GM19025 (cell line): ENCODE results near the gene PDILT.
A peak's percentile ranks its signal among the peaks of the same experiment; 100 is the strongest.
"Not testable (repeated sequence)": the region's sequence is repeated elsewhere in the genome, so short reads cannot be mapped to it uniquely, and the experiment has no call there.

Source experiments
- ATAC-seq: cut with Tn5 transposase; IDR thresholded peaks from one replicate; pipeline ENCODE4 v1.9.1; 2021; ENCODE audit warnings: mild to moderate bottlenecking, low read depth, moderate library complexity; ENCODE audit not compliant: unreplicated experiment

The PDILT gene, protein sequence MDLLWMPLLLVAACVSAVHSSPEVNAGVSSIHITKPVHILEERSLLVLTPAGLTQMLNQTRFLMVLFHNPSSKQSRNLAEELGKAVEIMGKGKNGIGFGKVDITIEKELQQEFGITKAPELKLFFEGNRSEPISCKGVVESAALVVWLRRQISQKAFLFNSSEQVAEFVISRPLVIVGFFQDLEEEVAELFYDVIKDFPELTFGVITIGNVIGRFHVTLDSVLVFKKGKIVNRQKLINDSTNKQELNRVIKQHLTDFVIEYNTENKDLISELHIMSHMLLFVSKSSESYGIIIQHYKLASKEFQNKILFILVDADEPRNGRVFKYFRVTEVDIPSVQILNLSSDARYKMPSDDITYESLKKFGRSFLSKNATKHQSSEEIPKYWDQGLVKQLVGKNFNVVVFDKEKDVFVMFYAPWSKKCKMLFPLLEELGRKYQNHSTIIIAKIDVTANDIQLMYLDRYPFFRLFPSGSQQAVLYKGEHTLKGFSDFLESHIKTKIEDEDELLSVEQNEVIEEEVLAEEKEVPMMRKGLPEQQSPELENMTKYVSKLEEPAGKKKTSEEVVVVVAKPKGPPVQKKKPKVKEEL

DNA sequence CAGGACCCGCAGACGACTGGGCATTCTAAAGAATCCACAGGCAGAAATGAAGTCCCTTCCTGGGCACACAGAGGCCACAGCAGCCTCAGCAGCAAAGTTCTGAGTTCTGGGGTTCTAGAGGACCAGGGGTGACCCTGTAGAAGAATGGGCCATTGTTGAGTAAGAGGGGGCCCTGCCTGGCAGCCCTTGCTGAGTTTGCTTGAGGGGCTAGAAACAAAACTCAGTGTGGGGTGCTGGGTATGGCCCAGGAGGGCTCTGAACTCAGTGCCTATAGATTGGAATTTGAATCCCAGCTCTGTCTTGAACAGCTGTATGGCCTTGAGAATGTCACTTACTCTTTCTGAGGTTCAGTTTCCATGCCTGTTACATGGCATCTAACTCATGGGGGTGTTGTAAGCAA is at the start of gene PDILT:
Gene PDILT (minus strand): TSS at position 101 of the 400 bp plus-strand sequence. CDS start 5,437 bp downstream, outside the sequence.
- ATAC-seq: no peak

DNA sequence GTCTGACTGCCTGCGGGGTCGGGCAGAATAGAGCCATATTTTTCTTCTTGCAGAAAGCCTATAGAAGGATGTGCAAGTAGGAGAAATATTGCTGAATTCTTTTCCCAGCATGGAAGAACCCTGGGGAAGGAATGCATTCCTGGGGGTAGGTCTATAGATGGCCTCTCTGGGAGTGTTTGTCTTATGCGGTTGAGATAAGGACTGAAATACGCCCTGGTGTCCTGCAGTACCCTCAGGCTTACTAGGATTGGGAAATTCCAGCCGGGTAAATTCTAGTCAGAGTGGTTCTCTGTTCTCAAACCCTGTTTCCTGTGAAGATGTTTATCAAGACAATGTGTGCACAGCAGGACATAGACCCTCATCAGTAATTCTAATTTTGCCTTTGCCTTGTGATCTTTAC is 49.1 kb upstream of the PDILT start:
- not testable (repeated sequence) for ATAC-seq

DNA sequence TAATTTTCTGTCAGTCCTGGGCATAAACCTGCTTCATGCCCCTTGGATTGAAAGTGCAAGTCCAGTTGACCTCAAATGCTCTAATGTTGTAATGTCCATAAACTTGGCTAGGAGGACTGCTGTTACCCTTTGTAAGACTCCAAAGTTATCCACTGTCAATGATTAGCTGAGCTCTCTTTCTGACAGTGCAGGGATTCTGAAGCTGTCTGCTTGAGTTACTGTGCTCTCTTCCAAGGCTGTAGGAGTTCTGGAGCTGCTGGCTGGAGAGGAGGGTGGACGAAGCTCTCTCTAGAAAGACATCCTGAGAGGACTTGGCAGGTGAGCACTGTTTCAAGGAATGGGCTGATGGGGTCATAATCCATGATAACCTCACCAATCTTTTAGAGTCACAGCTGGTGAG is 46.8 kb upstream of the PDILT start, which contains the start of gene ACSM2A:
Gene ACSM2A (plus strand): TSS at position 158 of the 400 bp plus-strand sequence. CDS start 8,594 bp downstream, outside the sequence.
- not testable (repeated sequence) for ATAC-seq

DNA sequence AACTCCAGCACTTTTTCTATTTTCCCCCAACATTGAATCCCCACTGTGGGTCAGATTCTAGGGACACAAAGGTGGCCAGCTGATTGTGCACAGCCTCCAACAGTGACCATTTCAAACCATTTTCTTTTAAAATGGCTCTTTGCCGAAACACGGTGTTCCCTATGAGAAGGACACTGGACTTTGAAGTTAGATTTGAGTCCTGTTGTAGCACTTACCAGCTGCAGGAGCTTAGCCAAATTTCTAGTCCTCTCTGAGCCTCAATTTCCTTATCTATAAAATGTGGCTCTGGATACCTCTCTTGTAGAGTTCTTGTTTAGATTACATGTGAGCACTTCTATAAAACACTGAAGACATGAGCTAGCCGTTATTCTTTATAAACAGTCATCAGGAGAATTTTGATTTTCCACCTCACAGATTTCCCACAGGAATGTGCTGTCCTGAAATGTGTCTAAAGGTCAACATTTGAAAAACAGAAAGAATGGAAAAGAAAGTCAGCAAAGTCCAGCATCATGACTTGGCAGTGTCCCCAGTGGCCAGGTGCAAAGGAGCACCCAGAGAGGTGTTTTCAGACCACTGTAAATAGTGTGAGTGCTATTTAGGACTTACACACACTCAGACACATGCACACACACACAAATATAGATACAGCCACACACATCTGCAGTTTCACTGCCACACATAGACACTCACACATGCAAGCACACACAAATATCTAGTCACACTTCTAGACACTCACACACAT is 42.3 kb upstream of the PDILT start:
- ATAC-seq: not testable (repeated sequence)

DNA sequence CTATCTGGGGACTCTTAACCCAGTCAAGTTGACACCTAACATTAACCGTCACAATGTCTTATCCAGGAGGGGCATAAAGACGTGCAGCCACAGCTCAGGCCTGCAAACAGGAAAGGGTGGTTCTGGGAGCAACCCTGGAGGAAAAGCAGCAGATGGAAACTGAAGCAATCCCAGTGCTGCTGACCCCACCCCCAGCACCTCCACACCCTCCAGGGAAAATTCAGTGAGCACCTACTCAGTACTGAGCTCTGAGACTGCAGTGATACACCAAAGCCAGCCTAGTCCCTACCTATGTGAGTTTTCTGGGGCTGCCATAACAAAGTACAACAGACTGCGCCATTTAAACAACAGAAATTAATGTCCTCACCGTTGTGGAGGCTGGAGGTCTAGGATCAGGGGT is 37.3 kb upstream of the PDILT start:
- ATAC-seq: not testable (repeated sequence)

DNA sequence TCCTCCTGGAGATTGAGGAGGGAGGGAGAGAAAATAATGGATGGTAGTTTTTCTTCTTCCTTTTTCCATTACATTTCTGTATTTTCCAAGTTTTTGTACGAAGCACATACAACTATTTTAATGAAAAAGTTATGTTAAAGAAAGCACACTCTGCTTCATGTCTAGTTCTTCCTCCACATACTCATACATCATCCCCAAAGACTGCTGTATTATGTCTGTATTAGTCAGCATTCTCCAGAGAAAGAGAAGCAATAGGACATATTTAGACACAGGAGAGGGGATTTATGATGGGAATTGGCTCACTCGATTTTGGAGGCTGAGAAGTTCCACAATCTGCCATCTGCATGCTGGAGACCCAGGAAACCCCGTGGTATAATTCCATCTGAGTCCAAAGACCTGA is 36.7 kb upstream of the PDILT start:
- ATAC-seq: no peak

DNA sequence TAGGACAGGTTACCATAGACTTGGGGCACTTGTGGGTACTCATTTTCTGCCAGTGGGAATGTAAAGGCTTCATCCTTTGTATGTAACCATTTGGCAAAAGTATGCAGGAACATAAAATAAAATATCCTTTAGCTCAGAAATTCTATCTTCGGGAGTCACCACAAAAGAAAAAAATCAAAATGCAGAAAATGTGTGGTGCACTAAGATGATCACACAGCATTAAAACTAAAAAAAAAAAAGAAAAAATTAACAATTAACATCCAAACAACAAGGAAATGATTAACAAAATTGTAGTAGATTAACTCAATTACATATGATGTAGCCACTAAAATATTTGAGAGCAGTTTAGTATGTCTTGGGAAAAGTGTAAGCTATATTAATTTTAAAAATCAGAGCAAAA is 36.2 kb upstream of the PDILT start:
- not testable (repeated sequence) for ATAC-seq

DNA sequence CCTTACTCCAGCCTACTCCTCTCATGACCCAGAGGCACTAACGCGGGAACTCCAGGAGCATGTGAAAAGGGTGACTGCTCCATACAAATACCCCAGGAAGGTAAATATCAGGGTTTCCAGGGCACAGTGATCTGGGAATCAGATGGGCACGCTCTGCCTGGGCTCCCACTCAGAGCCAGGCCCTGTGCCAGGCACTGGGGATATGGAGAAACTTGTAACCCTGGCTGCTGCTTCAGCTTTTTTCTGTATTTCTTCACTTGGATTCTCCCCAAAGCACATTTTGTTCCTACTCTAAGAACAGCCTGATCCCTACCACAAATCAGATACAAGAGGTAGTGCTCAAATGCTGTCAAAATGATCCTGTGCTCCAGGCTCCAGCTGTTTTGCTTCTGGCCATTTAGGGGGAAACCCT is 35.3 kb upstream of the PDILT start:
- not testable (repeated sequence) for ATAC-seq

DNA sequence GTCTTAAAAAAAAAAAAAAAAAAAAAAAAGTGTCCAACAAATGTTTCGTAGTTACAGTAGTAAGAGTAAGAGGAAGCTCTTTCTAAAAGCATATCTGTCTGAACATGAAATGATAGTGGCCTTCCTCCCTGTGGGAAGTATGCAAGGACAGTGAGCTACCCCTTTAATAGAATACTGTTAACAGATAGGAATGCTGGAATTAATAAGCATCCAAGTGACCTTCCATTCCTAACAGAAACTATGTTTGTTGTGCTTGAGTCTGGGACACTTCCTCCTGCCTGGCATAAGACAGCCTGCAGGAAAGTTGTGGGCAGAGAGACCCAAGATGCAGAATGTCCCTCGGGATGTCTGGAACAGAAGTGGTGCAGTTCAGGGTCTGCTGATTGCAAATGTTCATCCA is 34.4 kb upstream of the PDILT start:
- not testable (repeated sequence) for ATAC-seq

DNA sequence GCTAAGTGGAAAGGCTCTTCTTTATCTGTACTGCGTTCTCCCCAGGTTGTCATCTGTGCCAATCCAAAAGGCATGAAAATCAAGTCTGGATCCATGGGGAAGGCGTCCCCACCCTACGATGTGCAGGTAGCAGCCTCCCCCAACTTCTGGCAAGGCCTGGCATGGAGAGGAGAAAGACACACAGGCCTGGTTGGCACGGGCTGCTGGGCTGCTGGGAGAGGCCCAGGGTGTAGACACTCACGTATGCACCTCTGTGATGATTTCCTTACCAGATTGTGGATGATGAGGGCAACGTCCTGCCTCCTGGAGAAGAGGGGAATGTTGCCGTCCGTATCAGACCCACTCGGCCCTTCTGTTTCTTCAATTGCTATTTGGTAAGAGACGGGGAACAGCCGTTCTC is 26.4 kb upstream of the PDILT start:
- ATAC-seq: no peak

DNA sequence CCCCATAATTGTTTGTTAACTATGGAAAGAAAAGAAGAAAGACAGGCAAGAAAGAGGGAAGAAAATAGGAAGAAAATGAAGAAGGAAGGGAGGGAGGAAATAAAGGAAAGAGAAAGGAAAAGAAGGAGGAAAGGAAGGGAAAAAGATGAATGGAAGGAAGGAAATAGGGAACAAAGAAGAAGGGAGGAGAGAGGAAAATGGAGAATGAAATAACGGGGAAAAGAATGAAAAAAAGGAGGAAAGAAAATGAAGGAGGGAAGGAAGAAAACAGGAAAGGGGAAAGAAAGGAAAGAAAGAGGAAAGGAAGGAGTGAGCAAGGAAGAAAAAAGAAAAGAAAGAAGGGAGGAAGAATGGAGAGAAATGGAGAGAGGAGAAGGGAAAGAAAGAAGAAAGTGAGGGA is 25.9 kb upstream of the PDILT start:
- ATAC-seq: not testable (repeated sequence)

DNA sequence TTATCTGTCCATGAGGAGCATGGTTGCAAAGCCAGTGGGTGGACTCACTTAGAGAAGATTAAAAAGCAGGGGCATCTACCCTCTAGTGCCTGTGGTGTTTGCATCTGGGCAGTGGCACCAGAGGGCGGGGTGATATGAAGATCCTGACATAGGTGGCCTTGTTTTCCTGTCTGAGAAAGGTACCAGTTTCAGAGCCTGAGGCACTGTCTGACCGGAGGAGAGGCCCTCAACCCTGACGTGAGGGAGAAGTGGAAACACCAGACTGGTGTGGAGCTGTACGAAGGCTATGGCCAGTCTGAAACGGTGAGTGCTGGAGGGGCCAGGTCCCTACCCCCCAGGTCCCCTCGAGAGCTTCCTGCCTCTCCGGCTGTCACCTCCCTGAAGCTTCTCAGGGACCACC is 25.0 kb upstream of the PDILT start:
- ATAC-seq: not testable (repeated sequence)

DNA sequence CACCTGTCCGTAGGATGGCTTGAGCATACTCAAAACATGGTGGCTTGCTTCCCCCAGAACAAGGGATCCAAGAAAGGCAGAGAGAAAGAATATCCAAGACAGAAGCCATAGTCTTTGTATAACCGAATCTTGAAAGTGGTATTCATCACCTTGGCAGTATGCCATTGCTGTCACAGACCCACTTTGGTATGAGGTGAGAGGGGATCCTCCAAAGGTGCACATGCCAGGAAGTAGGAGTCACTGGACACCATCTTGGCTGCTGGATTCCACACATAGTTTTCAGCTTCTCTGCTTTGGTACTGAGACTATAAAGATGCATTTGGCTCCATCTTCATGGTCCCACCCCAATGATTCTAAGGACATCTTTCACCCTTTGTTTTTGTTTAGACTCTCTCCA is 22.9 kb upstream of the PDILT start:
- ATAC-seq: not testable (repeated sequence)

DNA sequence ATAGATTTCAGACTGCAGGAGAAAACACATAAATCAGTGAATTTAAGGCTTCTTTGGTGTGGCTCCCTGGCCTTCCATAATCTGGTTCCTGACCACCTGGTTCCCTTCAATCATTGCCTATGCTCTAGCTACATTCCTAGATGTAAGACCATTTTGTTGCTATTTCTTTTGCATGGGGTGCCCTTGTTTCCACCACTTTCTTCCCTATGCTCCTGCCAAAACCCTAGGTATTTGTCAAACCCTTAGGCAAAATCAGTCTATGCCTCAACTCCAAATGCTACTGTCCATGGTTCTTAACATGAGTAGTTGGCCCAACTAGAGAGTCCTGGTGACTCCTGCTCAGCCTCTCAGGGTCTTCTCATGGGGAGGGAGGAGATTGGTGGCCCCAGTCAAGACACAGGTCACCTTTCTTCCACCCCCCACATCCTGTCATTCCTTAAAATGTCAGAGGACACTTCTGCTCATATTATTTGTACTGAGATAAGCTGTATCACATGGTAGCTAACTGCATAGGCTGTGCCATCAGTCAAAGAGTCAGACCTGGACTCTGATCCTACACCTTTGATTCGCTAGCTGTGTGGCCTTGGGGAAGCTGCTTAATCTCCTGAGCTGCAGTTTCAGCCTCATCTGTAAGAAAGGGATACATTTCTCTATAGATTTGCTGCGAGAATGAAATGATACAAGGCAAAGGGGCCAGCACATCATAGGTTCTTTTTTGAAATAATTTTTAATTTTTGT is 19.8 kb upstream of the PDILT start:
- no peak for ATAC-seq

DNA sequence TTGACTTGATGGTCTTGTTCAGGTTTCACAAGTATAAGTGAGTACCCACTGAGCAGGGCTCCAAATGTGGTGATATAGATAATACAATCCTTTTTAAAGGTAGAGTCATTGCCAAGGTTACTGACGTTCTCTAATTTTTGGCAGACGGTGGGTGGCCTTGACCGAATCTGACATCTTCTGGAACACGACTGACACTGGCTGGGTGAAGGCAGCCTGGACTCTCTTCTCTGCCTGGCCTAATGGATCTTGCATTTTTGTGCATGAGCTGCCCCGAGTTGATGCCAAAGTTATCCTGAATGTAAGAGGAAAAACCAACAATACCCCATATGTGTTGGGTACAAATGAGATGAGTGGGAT is 19.2 kb upstream of the PDILT start:
- not testable (repeated sequence) for ATAC-seq

DNA sequence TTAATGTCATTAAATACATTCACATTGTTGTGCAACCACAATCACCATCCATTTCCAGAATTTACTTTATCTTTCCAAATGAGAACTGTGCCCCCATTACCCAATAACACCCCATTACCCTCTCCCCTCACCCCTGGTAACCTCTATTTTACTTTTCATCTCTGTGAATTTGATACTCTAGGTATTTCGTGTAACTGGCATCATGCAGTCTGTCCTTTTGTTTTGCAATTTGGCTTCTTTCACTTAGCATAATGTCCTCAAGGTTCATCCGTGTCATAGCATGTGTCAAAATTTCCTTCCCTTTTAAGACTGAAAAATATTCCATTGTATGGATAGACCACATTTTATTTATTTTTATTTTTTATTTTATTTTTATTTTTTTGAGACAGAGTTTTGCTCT is 17.2 kb upstream of the PDILT start:
- ATAC-seq: not testable (repeated sequence)

DNA sequence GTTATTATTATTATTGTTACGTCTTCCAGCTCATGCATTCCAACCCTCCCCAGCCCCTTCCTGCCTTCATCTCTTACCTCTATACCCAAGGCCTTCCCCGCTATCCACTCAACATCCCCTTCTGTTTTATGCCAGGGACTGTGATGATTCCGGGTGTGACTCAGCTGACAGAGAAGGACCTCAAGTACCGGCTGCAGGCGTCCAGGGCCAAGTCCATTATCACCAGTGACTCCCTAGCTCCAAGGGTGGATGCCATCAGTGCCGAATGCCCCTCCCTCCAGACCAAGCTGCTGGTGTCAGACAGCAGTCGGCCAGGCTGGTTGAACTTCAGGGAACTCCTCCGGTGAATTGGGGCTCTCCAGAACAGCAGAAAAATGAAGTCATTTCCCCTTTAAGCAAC is 14.6 kb upstream of the PDILT start:
- not testable (repeated sequence) for ATAC-seq

DNA sequence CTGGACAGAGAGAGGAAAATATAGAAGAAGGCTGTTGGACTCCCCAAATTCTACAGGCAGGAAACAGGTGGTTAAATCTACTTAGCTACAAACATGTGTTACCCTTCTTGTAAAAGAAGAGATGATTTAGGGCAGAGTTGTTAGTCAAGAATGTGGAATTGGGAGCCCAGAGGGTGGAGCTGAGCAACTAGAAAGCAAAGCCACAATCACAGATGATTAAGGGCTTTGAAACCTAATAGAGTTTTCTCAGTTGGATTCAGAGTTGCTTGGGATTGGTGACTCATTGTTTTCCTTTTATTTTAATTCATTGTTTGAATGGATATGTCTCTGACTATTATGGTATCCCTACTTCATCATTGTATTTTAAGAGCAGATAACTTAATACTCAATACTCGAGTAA is 11.0 kb upstream of the PDILT start:
- no peak for ATAC-seq

DNA sequence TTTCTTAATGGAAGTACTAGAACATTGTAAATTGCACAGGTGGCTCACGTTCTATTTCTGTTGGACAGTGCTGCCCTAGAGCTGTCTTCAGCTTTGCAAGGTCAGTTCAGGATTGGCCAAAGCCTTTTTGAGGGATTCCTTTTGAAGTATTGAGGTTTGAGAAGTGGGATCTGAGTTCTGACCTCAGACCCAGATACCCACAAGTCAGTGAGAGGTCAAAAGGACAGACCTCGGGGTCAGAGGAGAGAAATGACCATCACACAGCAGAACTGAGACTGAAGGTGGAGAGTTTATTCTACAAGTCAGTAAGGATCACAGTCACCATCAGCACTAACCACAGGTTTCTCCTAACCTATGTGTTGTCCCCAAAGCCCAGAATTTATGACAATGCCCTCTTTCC is 6.5 kb upstream of the PDILT start:
- ATAC-seq: no peak

DNA sequence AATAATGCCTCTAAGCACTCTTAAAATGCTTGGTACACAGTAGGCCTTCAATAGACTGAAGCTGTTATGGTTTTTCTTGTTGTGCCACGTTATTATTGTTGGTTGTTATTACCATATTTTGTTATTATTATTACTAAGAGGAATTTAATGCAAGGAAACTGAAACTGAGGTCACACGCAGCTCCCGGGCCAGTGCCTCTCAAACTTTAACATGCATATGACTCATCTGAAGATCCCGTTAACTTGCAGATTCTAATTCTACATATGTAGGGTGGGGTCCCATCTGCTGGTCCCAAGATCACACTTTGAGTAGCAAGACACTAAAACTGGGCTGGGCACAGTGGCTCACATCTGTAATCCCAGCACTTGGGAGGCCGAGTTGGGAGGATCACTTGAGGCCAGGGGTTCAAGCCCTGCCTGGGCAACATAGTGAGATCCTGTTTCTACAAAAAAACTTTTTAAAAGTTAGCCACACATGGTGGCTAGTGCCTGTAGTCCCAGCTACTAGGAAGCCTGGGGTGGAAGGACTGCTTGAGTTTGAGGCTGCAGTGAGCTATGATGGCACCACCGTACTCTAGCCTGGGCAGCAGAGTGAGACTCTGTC is 5.7 kb upstream of the PDILT start:
- ATAC-seq: peak; percentile 51
